ENCODE data around the gene CPN1.
"Not testable (repeated sequence)": the region's sequence is repeated elsewhere in the genome, so short reads cannot be mapped to it uniquely, and the experiment has no call there.

Gene CPN1

GRCh38 chr10:100101192-100102076 lies 19.8 kb upstream of the CPN1 start:
- ATAC-seq (no peak), DNase-seq (no peak)
- peaks cover 20% of the 10 kb centered on the region for H3K27me3 Mint-ChIP-seq
- H3K9me3 Mint-ChIP-seq, result peaks cover 9% of the 10 kb centered on the region
- H3K27ac Mint-ChIP-seq, result no peak overlapping the region
- H3K4me1 Mint-ChIP-seq, result no peaks in the 10 kb centered on the region
- H3K36me3 Mint-ChIP-seq (ENCODE audit: low read depth), result no peaks in the 10 kb centered on the region
- H3K4me3 Mint-ChIP-seq, result no peak overlapping the region

GRCh38 chr10:100100651-100101184 lies 19.0 kb upstream of the CPN1 start:
- Mint-ChIP-seq H3K9me3 (peaks cover 9% of the 10 kb centered on the region), H3K4me1 (no peaks in the 10 kb centered on the region), H3K27me3 (peaks cover 20% of the 10 kb centered on the region), H3K4me3 (no peak overlapping the region), H3K36me3 (ENCODE audit: low read depth) (no peaks in the 10 kb centered on the region), H3K27ac (no peak overlapping the region)
- no peak for ATAC-seq
- no peak for DNase-seq

GRCh38 chr10:100089241-100089640 lies 7.6 kb upstream of the CPN1 start:
- no peak overlapping the region for H3K4me3 Mint-ChIP-seq
- no peaks in the 10 kb centered on the region for H3K9me3 Mint-ChIP-seq
- ATAC-seq, result no peak
- H3K36me3 Mint-ChIP-seq (ENCODE audit: low read depth), result no peaks in the 10 kb centered on the region
- H3K4me1 Mint-ChIP-seq, result no peaks in the 10 kb centered on the region
- no peak for DNase-seq
- H3K27ac Mint-ChIP-seq, result no peak overlapping the region
- peaks cover 13% of the 10 kb centered on the region for H3K27me3 Mint-ChIP-seq

- not testable (repeated sequence) for H3K4me1 Mint-ChIP-seq; H3K9me3 Mint-ChIP-seq; ATAC-seq; DNase-seq; H3K4me3 Mint-ChIP-seq; H3K36me3 Mint-ChIP-seq (ENCODE audit: low read depth); H3K27ac Mint-ChIP-seq
- peaks cover 23% of the 10 kb centered on the region for H3K27me3 Mint-ChIP-seq
Measured at GRCh38 chr10:100086708-100087107, 5.0 kb upstream of the CPN1 start.

GRCh38 chr10:100085596-100085995 lies 3.9 kb upstream of the CPN1 start:
- DNase-seq (no peak), ATAC-seq (no peak)
- Mint-ChIP-seq H3K27me3 (peaks cover 28% of the 10 kb centered on the region), H3K36me3 (ENCODE audit: low read depth) (no peaks in the 10 kb centered on the region), H3K27ac (no peak overlapping the region), H3K4me3 (no peak overlapping the region), H3K9me3 (no peaks in the 10 kb centered on the region), H3K4me1 (no peaks in the 10 kb centered on the region)

- Mint-ChIP-seq H3K4me3 (no peak overlapping the region), H3K4me1 (no peaks in the 10 kb centered on the region), H3K36me3 (ENCODE audit: low read depth) (no peaks in the 10 kb centered on the region), H3K27me3 (peaks cover 35% of the 10 kb centered on the region), H3K27ac (no peak overlapping the region), H3K9me3 (no peaks in the 10 kb centered on the region)
- DNase-seq (no peak), ATAC-seq (no peak)
Measured at GRCh38 chr10:100083623-100084022, 2.0 kb upstream of the CPN1 start.

- H3K27me3 Mint-ChIP-seq, result peaks cover 34% of the 10 kb centered on the region
- H3K4me1 Mint-ChIP-seq; ATAC-seq; H3K4me3 Mint-ChIP-seq; H3K36me3 Mint-ChIP-seq (ENCODE audit: low read depth); H3K27ac Mint-ChIP-seq; H3K9me3 Mint-ChIP-seq; DNase-seq: not testable (repeated sequence)
Measured at GRCh38 chr10:100082276-100082675, 607 bp upstream of the CPN1 start.

GRCh38 chr10:100076750-100077149 lies 4.9 kb downstream of the CPN1 start:
- ATAC-seq, result no peak
- no peaks in the 10 kb centered on the region for H3K36me3 Mint-ChIP-seq (ENCODE audit: low read depth)
- DNase-seq, result no peak
- H3K4me1 Mint-ChIP-seq, result no peaks in the 10 kb centered on the region
- no peaks in the 10 kb centered on the region for H3K9me3 Mint-ChIP-seq
- peaks cover 18% of the 10 kb centered on the region for H3K27me3 Mint-ChIP-seq
- H3K27ac Mint-ChIP-seq, result no peak overlapping the region
- H3K4me3 Mint-ChIP-seq, result no peak overlapping the region

- Mint-ChIP-seq H3K27ac (no peak overlapping the region), H3K4me3 (no peak overlapping the region), H3K9me3 (no peaks in the 10 kb centered on the region), H3K27me3 (peaks cover 13% of the 10 kb centered on the region), H3K36me3 (ENCODE audit: low read depth) (no peaks in the 10 kb centered on the region), H3K4me1 (no peaks in the 10 kb centered on the region)
- no peak for DNase-seq
- ATAC-seq, result no peak
Measured at GRCh38 chr10:100075426-100076220, 6.0 kb downstream of the CPN1 start.

- ATAC-seq, result no peak
- Mint-ChIP-seq H3K4me3 (no peak overlapping the region), H3K9me3 (no peaks in the 10 kb centered on the region), H3K27ac (no peak overlapping the region), H3K36me3 (ENCODE audit: low read depth) (no peaks in the 10 kb centered on the region), H3K27me3 (peaks cover 1% of the 10 kb centered on the region), H3K4me1 (no peaks in the 10 kb centered on the region)
- no peak for DNase-seq
Measured at GRCh38 chr10:100072514-100072913, 9.2 kb downstream of the CPN1 start.

- peaks cover 3% of the 10 kb centered on the region for H3K27me3 Mint-ChIP-seq
- no peaks in the 10 kb centered on the region for H3K4me1 Mint-ChIP-seq
- no peak overlapping the region for H3K27ac Mint-ChIP-seq
- no peak for DNase-seq
- ATAC-seq, result no peak
- H3K36me3 Mint-ChIP-seq (ENCODE audit: low read depth), result no peaks in the 10 kb centered on the region
- H3K9me3 Mint-ChIP-seq, result no peaks in the 10 kb centered on the region
- H3K4me3 Mint-ChIP-seq, result no peak overlapping the region
Measured at GRCh38 chr10:100071529-100071928, 10.1 kb downstream of the CPN1 start.

GRCh38 chr10:100067466-100067865 lies 14.2 kb downstream of the CPN1 start:
- DNase-seq (no peak), ATAC-seq (no peak)
- no peaks in the 10 kb centered on the region for H3K4me1 Mint-ChIP-seq
- H3K27ac Mint-ChIP-seq, result no peak overlapping the region
- H3K9me3 Mint-ChIP-seq, result no peaks in the 10 kb centered on the region
- H3K27me3 Mint-ChIP-seq, result peaks cover 14% of the 10 kb centered on the region
- no peaks in the 10 kb centered on the region for H3K36me3 Mint-ChIP-seq (ENCODE audit: low read depth)
- H3K4me3 Mint-ChIP-seq, result no peak overlapping the region

- H3K9me3 Mint-ChIP-seq, result no peaks in the 10 kb centered on the region
- H3K4me1 Mint-ChIP-seq, result no peaks in the 10 kb centered on the region
- H3K27ac Mint-ChIP-seq, result no peak overlapping the region
- H3K27me3 Mint-ChIP-seq, result peaks cover 14% of the 10 kb centered on the region
- H3K4me3 Mint-ChIP-seq, result no peak overlapping the region
- DNase-seq (no peak), ATAC-seq (no peak)
- no peaks in the 10 kb centered on the region for H3K36me3 Mint-ChIP-seq (ENCODE audit: low read depth)
Measured at GRCh38 chr10:100065084-100065660, 16.5 kb downstream of the CPN1 start.

GRCh38 chr10:100061401-100061800 lies 20.3 kb downstream of the CPN1 start:
- ATAC-seq (no peak), DNase-seq (no peak)
- Mint-ChIP-seq H3K4me3 (no peak overlapping the region), H3K27ac (no peak overlapping the region), H3K27me3 (peaks cover 18% of the 10 kb centered on the region), H3K4me1 (no peaks in the 10 kb centered on the region), H3K36me3 (ENCODE audit: low read depth) (no peaks in the 10 kb centered on the region), H3K9me3 (no peaks in the 10 kb centered on the region)
